K562 (cell line): ENCODE results near the gene PNPLA2. TPM values are rescaled to one million over a fixed set of nuclear protein-coding genes. Genes with fewer than 3 reads are reported as not detected.

ENCODE experiments used
- ATAC-seq: fragments of 200-7000 bp; cut with Tn5 transposase; 3 replicates; pipeline ENCODE4 v1.9.1; 2020; ENCODE audit warnings: moderate library complexity
- BruUV-seq: library from RNA; stranded (reverse); fragments of 400-500 nt; replicated peaks from 2 replicates; lab custom pipeline; 2021; lab: Mats Ljungman, UMichigan
- CTCF ChIA-PET: fragments of 300-600 bp; formaldehyde crosslinking; extraction: SDS; loops from one replicate; lab custom pipeline; 2021; ENCODE audit warnings: low intra/inter-chr PET ratio; lab: Yijun Ruan, JAX
- POLR2A ChIA-PET: fragments of 300-600, 350-650 bp; sonication (Branson Sonifier 250); formaldehyde crosslinking; extraction: SDS; loops from one replicate; lab custom pipeline; 2021; ENCODE audit warnings: antibody characterized with exemption, inconsistent platforms; lab: Yijun Ruan, JAX
- DNase-seq, 4 experiments: peaks; one replicate each; pipeline versions ENCODE4 v3.0.0 to v3.0.0-alpha.2; 2011 to 2018; ENCODE audit warnings: low spot score in 3 of 4, mixed read lengths in 3 of 4; ENCODE audit errors: extremely low read depth in 1 of 4
- FAIRE-seq: peaks from 2 replicates; lab custom pipeline; 2011; peaks lifted over from hg19 to GRCh38; lab: Jason Lieb, UNC
- H2AFZ ChIP-seq: 2 replicates; pipeline ENCODE4 v1.6.0; 2011; ENCODE audit warnings: low read depth, low read length, control low read depth, inconsistent platforms
- H3K27ac ChIP-seq: fragments of 200-600 bp; 3 replicates; pipeline ENCODE4 v1.8.0; 2011; ENCODE audit warnings: low read depth, mild to moderate bottlenecking, control low read depth, inconsistent platforms, low read length, moderate library complexity, mixed read lengths; ENCODE audit errors: extremely low read depth
- H3K27me3 ChIP-seq, 2 experiments: fragments of 300-600 bp in 1 of 2; 2 replicates in 1 of 2; 3 replicates in 1 of 2; pipeline versions ENCODE4 v1.6.0 to v1.8.0; 2011; ENCODE audit warnings: inconsistent platforms in 2 of 2, low read length in 2 of 2, mild to moderate bottlenecking in 1 of 2, mixed read lengths in 1 of 2, moderate library complexity in 1 of 2; ENCODE audit not compliant: control insufficient read depth in 2 of 2, insufficient read depth in 2 of 2
- H3K36me3 ChIP-seq: fragments of 300-600 bp; 3 replicates; pipeline ENCODE4 v1.8.0; 2011; ENCODE audit warnings: mild to moderate bottlenecking, low read length, inconsistent platforms; ENCODE audit not compliant: control insufficient read depth, insufficient read depth
- H3K4me1 ChIP-seq, 2 experiments: fragments of 200-600 bp in 1 of 2; replicated peaks in 1 of 2; 2 replicates in 1 of 2; 3 replicates in 1 of 2; pipeline versions ENCODE4 v1.5.1 to v1.8.0; 2011; ENCODE audit warnings: inconsistent platforms in 2 of 2, low read length in 2 of 2, mild to moderate bottlenecking in 1 of 2, mixed read lengths in 1 of 2, moderate library complexity in 1 of 2; ENCODE audit not compliant: control insufficient read depth in 2 of 2, insufficient read depth in 2 of 2
- H3K4me2 ChIP-seq: 2 replicates; pipeline ENCODE4 v1.6.1; 2011; ENCODE audit warnings: low read length, control low read depth, inconsistent platforms, mixed read lengths; ENCODE audit not compliant: insufficient read depth
- H3K4me3 ChIP-seq: fragments of 200-600 bp; sonication (generic), shearing (Covaris generic); 2 replicates; pipeline ENCODE4 v1.5.1; 2016; ENCODE audit warnings: control low read depth, inconsistent platforms
- H3K79me2 ChIP-seq: fragments of 200-600 bp; 3 replicates; pipeline ENCODE4 v1.8.0; 2011; ENCODE audit warnings: low read length, inconsistent platforms; ENCODE audit not compliant: control insufficient read depth, insufficient read depth
- H3K9ac ChIP-seq, 2 experiments: 2 replicates each; pipeline versions ENCODE4 v1.6.0 to v1.6.1; 2011; ENCODE audit warnings: low read depth in 2 of 2, low read length in 2 of 2, control low read depth in 1 of 2, inconsistent platforms in 1 of 2, mild to moderate bottlenecking in 1 of 2, mixed read lengths in 1 of 2; ENCODE audit not compliant: insufficient read depth in 1 of 2
- H3K9me1 ChIP-seq: one replicate; pipeline ENCODE4 v1.6.0; 2011; ENCODE audit warnings: inconsistent platforms, mild to moderate bottlenecking, low read length, moderate library complexity; ENCODE audit not compliant: control insufficient read depth, insufficient read depth
- H3K9me3 ChIP-seq: replicated peaks from 2 replicates; pipeline ENCODE4 v1.5.1; 2011; ENCODE audit warnings: low read depth, low read length, inconsistent platforms; ENCODE audit not compliant: control insufficient read depth, insufficient read depth
- H4K20me1 ChIP-seq: replicated peaks from 2 replicates; pipeline ENCODE4 v1.6.1; 2011; ENCODE audit warnings: low read length, inconsistent platforms, mixed read lengths; ENCODE audit not compliant: control insufficient read depth, insufficient read depth
- ATF1 ChIP-seq, 2 experiments: fragments of 450-650 bp in 1 of 2; IDR thresholded peaks; 2 replicates each; pipeline ENCODE4 v1.6.1; 2016; ENCODE audit warnings: missing compliant biosample characterization in 1 of 2, missing genetic modification characterization in 1 of 2
- FOXM1 ChIP-seq, 2 experiments: fragments of 450-650 bp in 1 of 2; sonication (generic) in 1 of 2; formaldehyde crosslinking in 1 of 2; IDR thresholded peaks; 2 replicates each; pipeline versions ENCODE4 v1.6.1 to v1.9.0; 2017 to 2022; ENCODE audit warnings: low read depth in 2 of 2, mild to moderate bottlenecking in 2 of 2, missing genetic modification reagents in 1 of 2, moderate library complexity in 1 of 2
- POLR2G ChIP-seq: fragments of 200-400 bp; formaldehyde crosslinking; IDR thresholded peaks from 2 replicates; pipeline ENCODE4 v1.6.1; 2017; ENCODE audit warnings: low read depth, mild to moderate bottlenecking, antibody characterized with exemption, low read length, moderate library complexity
- USF1 ChIP-seq: sonication (generic); formaldehyde crosslinking; IDR thresholded peaks from 2 replicates; pipeline ENCODE4 v1.9.0; 2022; ENCODE audit warnings: mild to moderate bottlenecking, missing genetic modification reagents
- ZEB2 ChIP-seq: fragments of 450-650 bp; IDR thresholded peaks from 2 replicates; pipeline ENCODE4 v1.6.1; 2016
- WGBS: fragments of 100-300 bp; shearing (Covaris generic); methylation state at CpG from one replicate; pipeline ENCODE4 v1.1.6; 2016; ENCODE audit warnings: low coverage, mixed read lengths; ENCODE audit not compliant: insufficient coverage; ENCODE audit errors: missing lambda C conversion rate; 5-methylcytosine and 5-hydroxymethylcytosine counted together
- in situ Hi-C: fragments of 300-500 bp; cut with MboI; formaldehyde crosslinking; loops from 4 replicates; pipeline ENCODE4 v1.15.0; 2018; ENCODE audit warnings: inconsistent platforms, mixed read lengths
- intact Hi-C: fragments of 100-400 bp; cut with micrococcal nuclease; formaldehyde crosslinking; loops from 2 replicates; pipeline ENCODE4 v1.14.2; 2022
- polyA plus RNA-seq, 8 experiments: library from polyadenylated mRNA; depleted of rRNA in 4 of 8; stranded (reverse) in 5 of 8; unstranded in 3 of 8; fragments of >200 nt; fragmentation: Nextera tagmentation in 2 of 8; fragmentation: Illumina TruSeq in 1 of 8; extraction: Ambion mirVana in 2 of 8; extraction: Trizol in 1 of 8; gene quantifications; 2 replicates each; pipeline versions ENCODE4 v1.2.1 to v1.2.3, GENCODE V29; 2011 to 2014; ENCODE audit warnings: inconsistent platforms in 1 of 8, missing spikeins in 1 of 8
- total RNA-seq, 7 experiments: library from RNA; depleted of rRNA in 6 of 7; stranded (reverse); fragments of >200 nt in 6 of 7; fragmentation: Illumina TruSeq in 2 of 7; extraction: Trizol in 2 of 7; gene quantifications; 2 replicates each; pipeline versions ENCODE4 v1.2.1 to v1.2.3, GENCODE V29; 2011 to 2021; ENCODE audit warnings: low replicate concordance in 1 of 7

PNPLA2 gene
- total and polyA plus RNA-seq, 9 of the 15 experiments (the other 6 are each of a cell fraction or from before 2014, with no cell fraction given) = 0.39 to 87.1 (median 8.4) TPM

GRCh38 chr11:859394-860131, 40.8 kb downstream of the PNPLA2 start (continued):
- peak; percentile 77 for TF ChIP-seq USF1 (CRISPR knock-in tag)

- peaks cover 5% of the 10 kb centered on the region for H3K9me1 ChIP-seq
- intact Hi-C loops (no loop called here), in situ Hi-C loops (no loop called here)
- no peaks in the 10 kb centered on the region for H3K79me2 ChIP-seq
- DNase-seq = no peak
- no peak for ATAC-seq
- H3K27ac ChIP-seq = no peak overlapping the region
- no peak for FAIRE-seq
- no TSS peak for BruUV-seq
- ChIA-PET POLR2A (interaction anchor here (0.7 to 1.8 kb wide), 5 partner anchors 14 to 891 kb away, joined by 3 to 13 read pairs (median 3); no protein-coding TSS in a partner anchor), CTCF (no interaction called here)
- no peaks in the 10 kb centered on the region for H3K9me3 ChIP-seq
- no peak overlapping the region for H3K4me2 ChIP-seq
- TF ChIP-seq FOXM1 (IDR thresholded peaks at IDR 0.05; ENCODE audit: low read depth) = no peak
- no peak for TF ChIP-seq FOXM1 (CRISPR knock-in tag; IDR thresholded peaks at IDR 0.05; ENCODE audit: low read depth)
- peak; percentile 66 for TF ChIP-seq POLR2G
- no peak for TF ChIP-seq ATF1 (CRISPR knock-in tag; IDR thresholded peaks at IDR 0.05)
- no peak for TF ChIP-seq ATF1 (tag; IDR thresholded peaks at IDR 0.05)
- TF ChIP-seq ZEB2 = no peak
- TF ChIP-seq, all 486 proteins: peak for 1
- WGBS = 70% methylated on average over 20 of the region's 21 CpGs
- peaks cover 14 to 95% of the 10 kb centered on the region in 2 experiments for H3K4me1 ChIP-seq
- no peaks in the 10 kb centered on the region for H3K27me3 ChIP-seq
- no peak overlapping the region for H3K4me3 ChIP-seq
- H2AFZ ChIP-seq = no peak overlapping the region
- peaks cover 23% of the 10 kb centered on the region for H4K20me1 ChIP-seq
- H3K36me3 ChIP-seq = no peaks in the 10 kb centered on the region; the same call in 2 of the 3 replicates
- peak overlapping the region in 1 of 2 experiments; percentile 84; a peak in 2 of 4 replicates for H3K9ac ChIP-seq
Observed at GRCh38 chr11:860234-861104, 41.8 kb downstream of the PNPLA2 start.
